ENCODE results near the gene PARM1.

- TF ChIP-seq CTCF (conservative IDR thresholded peaks at IDR 0.05 in 1 of 2, IDR thresholded peaks at IDR 0.05 in 1 of 2; ENCODE audit: extremely low read depth in 1 of 2, insufficient read depth in 1 of 2, low read depth in 1 of 2, low read length in 2 of 2) (no peak), EZH2 (IDR thresholded peaks at IDR 0.05; ENCODE audit: borderline replicate concordance, low read length) (no peak)
Measured at GRCh38 chr4:74947798-74948197, 14.9 kb downstream of the PARM1 start.
